Bronchial epithelial cell (primary cell): ENCODE data around the gene PIM1. TPM values are rescaled to one million over a fixed set of nuclear protein-coding genes. Genes with fewer than 3 reads are reported as not detected.

Experiments
- DNase-seq: peaks from one replicate; pipeline ENCODE4 v3.0.0-alpha.2; 2010; ENCODE audit warnings: low read depth
- FAIRE-seq: peaks from 2 replicates; lab custom pipeline; 2011; peaks lifted over from hg19 to GRCh38; lab: Jason Lieb, UNC
- H3K27me3 ChIP-seq: 2 replicates; pipeline ENCODE4 v1.5.1; 2011; ENCODE audit warnings: low read length; ENCODE audit not compliant: control insufficient read depth, insufficient read depth
- H3K36me3 ChIP-seq: 2 replicates; pipeline ENCODE4 v1.5.1; 2011; ENCODE audit warnings: low read length; ENCODE audit not compliant: control insufficient read depth, insufficient read depth
- H3K4me3 ChIP-seq: 2 replicates; pipeline ENCODE4 v1.5.1; 2011; ENCODE audit warnings: mild to moderate bottlenecking, low read depth, low read length, control low read depth
- total RNA-seq: library from RNA; depleted of rRNA; stranded (reverse); fragments of >200 nt; gene quantifications from 2 replicates; pipeline ENCODE4 v1.2.1, GENCODE V29; 2014
- TF ChIP-seq, protein P1 (sequence below): IDR thresholded peaks from 2 replicates; pipeline ENCODE4 v1.5.1; 2011; ENCODE audit warnings: mild to moderate bottlenecking, moderate library complexity, low read length, control low read depth, inconsistent platforms; ENCODE audit not compliant: insufficient read depth, severe bottlenecking

The PIM1 gene
- total RNA-seq, 1 donor from 2014 or later: 29.2 TPM

DNA sequence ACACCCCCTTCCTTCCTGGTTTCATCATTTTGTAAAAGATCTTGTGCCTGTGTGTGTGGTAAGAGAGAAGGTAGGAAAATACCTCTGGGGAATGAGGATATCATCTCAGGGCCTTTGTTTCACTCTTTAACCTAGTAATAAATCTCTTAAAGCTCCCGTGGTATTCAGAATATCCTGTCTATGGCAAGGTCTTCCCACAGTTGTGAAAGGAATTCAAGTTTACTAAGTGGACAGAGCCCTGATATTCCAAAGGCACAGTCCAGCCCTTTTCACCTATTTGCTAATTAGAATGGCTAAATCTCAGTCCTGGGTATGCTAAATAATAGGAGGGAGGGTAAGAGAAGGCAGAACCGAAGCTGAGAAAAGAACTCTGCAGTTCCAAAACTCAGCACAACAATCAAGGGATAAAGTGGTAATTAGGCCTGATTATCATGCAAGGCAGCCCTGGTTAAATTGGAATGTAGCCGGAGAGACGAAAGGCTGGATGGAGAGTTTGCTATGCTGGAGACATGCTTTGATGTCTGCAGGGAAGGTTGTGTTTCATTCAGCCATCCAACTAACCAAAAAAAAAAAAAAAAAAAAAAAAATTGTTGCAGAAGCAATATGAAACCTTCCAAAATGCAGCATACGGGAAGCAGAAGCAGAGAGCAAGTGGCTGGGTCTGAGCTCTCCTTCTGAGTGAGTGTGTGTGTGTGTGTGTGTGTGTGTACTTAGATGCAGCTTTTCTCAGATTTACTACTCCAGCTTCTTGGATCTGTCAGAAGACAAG lies 28.5 kb upstream of the PIM1 start:
- TF ChIP-seq, protein P1, sequence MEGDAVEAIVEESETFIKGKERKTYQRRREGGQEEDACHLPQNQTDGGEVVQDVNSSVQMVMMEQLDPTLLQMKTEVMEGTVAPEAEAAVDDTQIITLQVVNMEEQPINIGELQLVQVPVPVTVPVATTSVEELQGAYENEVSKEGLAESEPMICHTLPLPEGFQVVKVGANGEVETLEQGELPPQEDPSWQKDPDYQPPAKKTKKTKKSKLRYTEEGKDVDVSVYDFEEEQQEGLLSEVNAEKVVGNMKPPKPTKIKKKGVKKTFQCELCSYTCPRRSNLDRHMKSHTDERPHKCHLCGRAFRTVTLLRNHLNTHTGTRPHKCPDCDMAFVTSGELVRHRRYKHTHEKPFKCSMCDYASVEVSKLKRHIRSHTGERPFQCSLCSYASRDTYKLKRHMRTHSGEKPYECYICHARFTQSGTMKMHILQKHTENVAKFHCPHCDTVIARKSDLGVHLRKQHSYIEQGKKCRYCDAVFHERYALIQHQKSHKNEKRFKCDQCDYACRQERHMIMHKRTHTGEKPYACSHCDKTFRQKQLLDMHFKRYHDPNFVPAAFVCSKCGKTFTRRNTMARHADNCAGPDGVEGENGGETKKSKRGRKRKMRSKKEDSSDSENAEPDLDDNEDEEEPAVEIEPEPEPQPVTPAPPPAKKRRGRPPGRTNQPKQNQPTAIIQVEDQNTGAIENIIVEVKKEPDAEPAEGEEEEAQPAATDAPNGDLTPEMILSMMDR: no peak
- H3K4me3 ChIP-seq: no peak overlapping the region
- FAIRE-seq (no peak), DNase-seq (no peak)
- H3K36me3 ChIP-seq: no peaks in the 10 kb centered on the region
- H3K27me3 ChIP-seq: no peaks in the 10 kb centered on the region

DNA sequence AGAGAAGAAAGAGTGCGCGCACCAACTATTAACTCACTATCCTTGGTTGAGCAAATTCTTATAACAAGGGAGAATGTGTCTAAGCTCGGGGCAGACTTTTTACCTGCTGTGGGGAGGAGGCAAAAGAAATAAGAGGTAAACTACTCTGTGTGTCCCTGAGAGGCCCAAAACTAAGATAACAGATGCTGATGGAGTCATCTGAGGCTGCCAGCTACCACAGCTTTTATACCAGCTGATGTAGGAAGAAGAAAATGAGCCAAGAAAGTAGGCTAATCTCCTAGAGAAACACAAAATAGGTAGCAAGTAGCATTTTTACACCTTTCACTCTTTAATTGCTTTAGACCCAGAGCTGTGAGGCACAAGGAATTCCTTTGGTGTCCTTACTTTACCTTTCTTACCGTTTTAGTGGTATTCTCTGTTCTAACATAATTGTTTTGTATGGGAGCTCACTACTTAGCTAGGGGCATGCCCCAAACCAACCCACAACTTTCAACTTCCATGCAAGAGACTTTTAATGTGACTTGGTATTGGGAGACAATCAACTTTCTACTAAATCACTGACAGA lies 27.8 kb upstream of the PIM1 start:
- FAIRE-seq: no peak
- TF ChIP-seq, protein P1: no peak
- Histone ChIP-seq H3K36me3 (no peaks in the 10 kb centered on the region), H3K27me3 (no peaks in the 10 kb centered on the region), H3K4me3 (no peak overlapping the region)
- no peak for DNase-seq

DNA sequence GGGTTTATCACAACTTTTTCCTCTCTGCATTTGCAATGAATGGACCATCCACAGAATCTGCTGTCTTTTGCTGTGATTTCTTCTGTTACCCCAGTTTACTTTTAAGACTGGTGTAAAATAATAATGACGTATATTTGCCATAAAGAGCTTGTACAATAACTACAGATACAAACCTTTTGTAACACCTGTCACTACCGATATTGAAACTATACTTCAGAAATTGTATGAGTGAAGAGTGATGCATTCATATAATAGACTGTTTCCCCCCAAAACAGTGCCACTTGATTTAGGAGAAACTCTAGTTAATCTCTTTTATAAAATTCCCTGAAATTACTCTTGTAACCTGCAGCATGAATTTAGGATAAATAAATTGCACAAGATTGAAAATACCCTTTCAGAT lies 26.4 kb upstream of the PIM1 start:
- H3K4me3 ChIP-seq: no peak overlapping the region
- DNase-seq (no peak), FAIRE-seq (no peak)
- no peaks in the 10 kb centered on the region for H3K36me3 ChIP-seq
- no peaks in the 10 kb centered on the region for H3K27me3 ChIP-seq
- TF ChIP-seq, protein P1: no peak

DNA sequence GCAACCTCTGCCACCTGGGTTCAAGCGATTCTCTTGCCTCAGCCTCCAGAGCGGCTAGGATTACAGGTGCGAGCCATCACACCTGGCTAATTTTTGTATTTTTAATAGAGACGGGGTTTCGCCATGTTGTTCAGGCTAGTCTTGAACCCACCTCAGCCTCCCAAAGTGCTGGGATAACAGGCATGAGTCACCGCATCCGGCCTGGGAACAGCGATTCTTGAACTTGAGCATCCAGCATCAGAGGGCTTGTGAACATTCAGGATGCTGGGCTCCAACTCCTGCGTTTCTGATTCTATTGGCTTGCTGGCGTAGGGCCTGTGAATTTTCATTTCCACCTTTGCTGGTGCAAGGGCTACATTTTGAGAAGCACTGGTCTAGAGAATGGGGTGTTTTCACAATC lies 24.5 kb upstream of the PIM1 start:
- no peak for FAIRE-seq
- H3K27me3 ChIP-seq: no peaks in the 10 kb centered on the region
- no peak for DNase-seq
- H3K4me3 ChIP-seq: no peak overlapping the region
- TF ChIP-seq, protein P1: no peak
- H3K36me3 ChIP-seq: no peaks in the 10 kb centered on the region

DNA sequence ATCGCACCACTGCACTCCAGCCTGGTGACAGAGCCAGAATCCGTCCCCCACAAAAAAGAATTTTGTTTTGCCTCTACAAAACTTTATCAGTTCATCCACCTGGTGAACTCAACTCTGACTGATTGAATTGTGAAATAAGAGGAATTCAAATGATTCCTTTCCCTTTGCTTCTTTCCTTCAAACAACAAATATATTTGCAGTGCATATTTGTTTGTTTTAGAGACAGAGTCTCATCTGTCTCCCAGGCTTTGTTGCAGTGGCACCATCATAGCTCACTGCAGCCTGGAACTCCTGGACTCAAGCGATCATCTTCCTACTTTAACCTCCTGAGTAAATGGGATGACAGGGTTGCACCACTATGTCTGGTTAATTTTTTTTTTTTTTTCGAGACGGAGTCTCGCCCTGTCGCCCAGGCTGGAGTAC lies 23.2 kb upstream of the PIM1 start:
- TF ChIP-seq, protein P1: no peak
- DNase-seq (no peak), FAIRE-seq (no peak)
- Histone ChIP-seq H3K27me3 (no peaks in the 10 kb centered on the region), H3K4me3 (no peak overlapping the region), H3K36me3 (no peaks in the 10 kb centered on the region)
